HepG2 (cell line): ENCODE data around the gene CPAMD8. TPM values are rescaled to one million over a fixed set of nuclear protein-coding genes. Genes with fewer than 3 reads are reported as not detected.

Experiments used
- HMGA1 ChIP-seq: sonication (generic); formaldehyde crosslinking; conservative IDR thresholded peaks from 2 replicates; pipeline ENCODE4 v1.4.0; 2020; ENCODE audit warnings: missing genetic modification reagents
- KDM5A ChIP-seq: fragments of 200-600 bp; sonication (generic); IDR thresholded peaks from 2 replicates; pipeline ENCODE4 v1.7.0; 2018; ENCODE audit warnings: antibody characterized with exemption, mild to moderate bottlenecking, low read length, borderline replicate concordance
- LRRFIP1 ChIP-seq: sonication (generic); formaldehyde crosslinking; conservative IDR thresholded peaks from 2 replicates; pipeline ENCODE4 v1.4.0; 2020; ENCODE audit warnings: missing genetic modification reagents
- MNT ChIP-seq: fragments of 450-650 bp; IDR thresholded peaks from 2 replicates; pipeline ENCODE4 v1.6.1; 2016
- MZF1 ChIP-seq: sonication (generic); formaldehyde crosslinking; IDR thresholded peaks from 2 replicates; pipeline ENCODE4 v1.8.1; 2023; ENCODE audit warnings: mild to moderate bottlenecking, missing genetic modification reagents, borderline replicate concordance
- NONO ChIP-seq, 2 experiments: fragments of 450-650 bp in 1 of 2; sonication (generic) in 1 of 2; formaldehyde crosslinking in 1 of 2; IDR thresholded peaks in 1 of 2; conservative IDR thresholded peaks in 1 of 2; 2 replicates each; pipeline versions ENCODE4 v1.6.1 to v1.8.0; 2017 to 2022; ENCODE audit warnings: mild to moderate bottlenecking in 1 of 2, missing genetic modification reagents in 1 of 2, moderate library complexity in 1 of 2
- SMAD9 ChIP-seq: sonication (generic); formaldehyde crosslinking; IDR thresholded peaks from 2 replicates; pipeline ENCODE4 v1.5.1; 2020; ENCODE audit warnings: mild to moderate bottlenecking, missing genetic modification reagents
- TCF12 ChIP-seq, 2 experiments: fragments of 450-650 bp in 1 of 2; sonication (generic) in 1 of 2; formaldehyde crosslinking in 1 of 2; IDR thresholded peaks; 2 replicates each; pipeline versions ENCODE4 v1.6.1 to v1.8.0; 2017 to 2022; ENCODE audit warnings: antibody characterized with exemption in 1 of 2, mild to moderate bottlenecking in 1 of 2, missing genetic modification reagents in 1 of 2, moderate library complexity in 1 of 2
- ZNF547 ChIP-seq: sonication (generic); formaldehyde crosslinking; IDR thresholded peaks from 2 replicates; pipeline ENCODE4 v1.5.1; 2020; ENCODE audit warnings: mild to moderate bottlenecking, missing genetic modification reagents
- ZNF720 ChIP-seq: sonication (generic); formaldehyde crosslinking; IDR thresholded peaks from 2 replicates; pipeline ENCODE4 v1.4.0; 2020; ENCODE audit warnings: missing genetic modification reagents
- polyA plus RNA-seq, 8 experiments: library from polyadenylated mRNA; depleted of rRNA in 3 of 8; stranded (reverse) in 7 of 8; unstranded in 1 of 8; fragments of >200 nt; fragmentation: Illumina TruSeq in 4 of 8; extraction: Trizol in 4 of 8; gene quantifications; 2 replicates each; pipeline versions ENCODE4 v1.2.1 to v1.2.3, GENCODE V29; 2011 to 2016; ENCODE audit warnings: low read depth in 4 of 8, missing spikeins in 1 of 8, mixed read lengths in 1 of 8; ENCODE audit not compliant: insufficient read depth in 1 of 8
- total RNA-seq, 5 experiments: library from RNA; depleted of rRNA; stranded (reverse); fragments of >200 nt; fragmentation: Illumina TruSeq; extraction: Trizol; gene quantifications; 2 replicates each; pipeline ENCODE4 v1.2.3, GENCODE V29; 2016; ENCODE audit warnings: low read depth in 1 of 5
- TF ChIP-seq, protein P1 (sequence below), 2 experiments: fragments of 450-650 bp in 1 of 2; sonication (generic) in 1 of 2; formaldehyde crosslinking in 1 of 2; IDR thresholded peaks; 2 replicates each; pipeline versions ENCODE4 v1.6.1 to v1.8.0; 2016 to 2022; ENCODE audit warnings: antibody characterized with exemption in 1 of 2, mild to moderate bottlenecking in 1 of 2, missing genetic modification reagents in 1 of 2

The CPAMD8 gene
- total and polyA plus RNA-seq, 2 of the 13 experiments (the other 11 are each of a cell fraction or from before 2014, with no cell fraction given) = 0.29 to 0.34 TPM

DNA sequence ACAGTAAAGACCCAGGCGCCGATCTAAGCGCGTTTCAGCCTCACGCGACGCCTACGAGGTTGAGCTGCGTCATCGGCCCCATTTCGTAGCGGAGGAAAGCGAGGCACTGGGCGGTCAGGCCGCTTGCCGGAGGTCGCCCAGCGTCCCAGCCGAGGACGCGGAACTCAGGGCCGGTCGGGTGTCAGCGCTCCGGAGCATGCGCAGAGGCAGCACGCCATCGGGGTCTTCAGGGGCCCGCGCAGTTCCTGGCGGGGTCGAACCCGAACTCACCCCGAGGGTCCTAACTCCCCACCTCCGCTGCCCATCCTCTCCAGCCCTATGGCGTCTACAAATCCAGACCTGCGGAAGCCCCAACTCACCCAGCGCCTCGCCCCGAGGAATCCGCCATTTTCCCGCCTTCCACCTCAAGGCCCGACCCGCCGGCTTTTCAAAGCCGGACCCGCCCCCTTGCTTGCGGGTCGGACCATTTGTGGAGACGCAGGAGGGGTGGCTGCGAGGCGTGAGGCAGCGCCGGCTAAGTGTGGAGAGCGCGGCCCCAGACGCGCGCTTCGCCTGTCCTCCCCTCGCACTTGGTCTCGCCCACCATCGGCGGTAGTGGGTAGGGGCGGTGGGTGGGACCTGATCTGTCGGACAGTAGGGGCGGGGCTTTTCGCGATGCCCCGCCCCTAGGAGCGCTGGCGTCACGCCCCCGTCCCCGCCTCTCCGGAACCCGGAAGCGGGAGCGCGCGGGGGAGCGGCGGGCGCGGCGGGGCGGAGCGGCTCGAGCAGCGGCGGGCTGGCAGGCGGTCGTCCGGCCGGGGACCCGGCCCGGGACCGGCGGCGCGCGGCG, 48.6 kb upstream of the CPAMD8 start, which contains the start of the genes HAUS8 and MYO9B (continued):
- TF ChIP-seq LRRFIP1 (CRISPR knock-in tag) (no peak), TCF12 (IDR thresholded peaks at IDR 0.05) (no peak), TCF12 (CRISPR knock-in tag; IDR thresholded peaks at IDR 0.05) (no peak), SMAD9 (CRISPR knock-in tag) (no peak), ZNF547 (CRISPR knock-in tag) (no peak), MZF1 (CRISPR knock-in tag) (no peak), HMGA1 (CRISPR knock-in tag) (no peak), MNT (peak; percentile 59), NONO (IDR thresholded peaks at IDR 0.05) (no peak), NONO (CRISPR knock-in tag; conservative IDR thresholded peaks at IDR 0.05) (peak; percentile 87), ZNF720 (CRISPR knock-in tag) (no peak), KDM5A (peak; percentile 62; the same call in 1 of the 2 replicates)
- TF ChIP-seq, protein P1, sequence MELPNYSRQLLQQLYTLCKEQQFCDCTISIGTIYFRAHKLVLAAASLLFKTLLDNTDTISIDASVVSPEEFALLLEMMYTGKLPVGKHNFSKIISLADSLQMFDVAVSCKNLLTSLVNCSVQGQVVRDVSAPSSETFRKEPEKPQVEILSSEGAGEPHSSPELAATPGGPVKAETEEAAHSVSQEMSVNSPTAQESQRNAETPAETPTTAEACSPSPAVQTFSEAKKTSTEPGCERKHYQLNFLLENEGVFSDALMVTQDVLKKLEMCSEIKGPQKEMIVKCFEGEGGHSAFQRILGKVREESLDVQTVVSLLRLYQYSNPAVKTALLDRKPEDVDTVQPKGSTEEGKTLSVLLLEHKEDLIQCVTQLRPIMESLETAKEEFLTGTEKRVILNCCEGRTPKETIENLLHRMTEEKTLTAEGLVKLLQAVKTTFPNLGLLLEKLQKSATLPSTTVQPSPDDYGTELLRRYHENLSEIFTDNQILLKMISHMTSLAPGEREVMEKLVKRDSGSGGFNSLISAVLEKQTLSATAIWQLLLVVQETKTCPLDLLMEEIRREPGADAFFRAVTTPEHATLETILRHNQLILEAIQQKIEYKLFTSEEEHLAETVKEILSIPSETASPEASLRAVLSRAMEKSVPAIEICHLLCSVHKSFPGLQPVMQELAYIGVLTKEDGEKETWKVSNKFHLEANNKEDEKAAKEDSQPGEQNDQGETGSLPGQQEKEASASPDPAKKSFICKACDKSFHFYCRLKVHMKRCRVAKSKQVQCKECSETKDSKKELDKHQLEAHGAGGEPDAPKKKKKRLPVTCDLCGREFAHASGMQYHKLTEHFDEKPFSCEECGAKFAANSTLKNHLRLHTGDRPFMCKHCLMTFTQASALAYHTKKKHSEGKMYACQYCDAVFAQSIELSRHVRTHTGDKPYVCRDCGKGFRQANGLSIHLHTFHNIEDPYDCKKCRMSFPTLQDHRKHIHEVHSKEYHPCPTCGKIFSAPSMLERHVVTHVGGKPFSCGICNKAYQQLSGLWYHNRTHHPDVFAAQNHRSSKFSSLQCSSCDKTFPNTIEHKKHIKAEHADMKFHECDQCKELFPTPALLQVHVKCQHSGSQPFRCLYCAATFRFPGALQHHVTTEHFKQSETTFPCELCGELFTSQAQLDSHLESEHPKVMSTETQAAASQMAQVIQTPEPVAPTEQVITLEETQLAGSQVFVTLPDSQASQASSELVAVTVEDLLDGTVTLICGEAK (IDR thresholded peaks at IDR 0.05) = no peak
- TF ChIP-seq, protein P1 (CRISPR knock-in tag; IDR thresholded peaks at IDR 0.05) = peak; percentile 22; the same call in 1 of the 2 replicates
